SK-N-SH treated with all-trans-retinoic acid at 6 μM for 48 hours (cell line): ENCODE measurements around the gene MILR1.
"Not testable (repeated sequence)": the region's sequence is repeated elsewhere in the genome, so short reads cannot be mapped to it uniquely, and the experiment has no call there.

Source experiments
- ATAC-seq: fragments of 200-7000 bp; cut with Tn5 transposase; 3 replicates; pipeline ENCODE4 v1.9.1; 2020; ENCODE audit warnings: mild to moderate bottlenecking, moderate library complexity
- ARNTL ChIP-seq: fragments of 450-650 bp; formaldehyde crosslinking; IDR thresholded peaks from 2 replicates; pipeline ENCODE4 v1.5.0; 2020; ENCODE audit warnings: low read depth, mild to moderate bottlenecking, moderate library complexity, borderline replicate concordance
- BACH2 ChIP-seq: fragments of 250-450 bp; sonication (Bioruptor Pico); IDR thresholded peaks from 2 replicates; pipeline ENCODE4 v1.9.0; 2021; ENCODE audit warnings: mild to moderate bottlenecking, borderline replicate concordance
- CREB5 ChIP-seq: fragments of 250-450 bp; sonication (Bioruptor Pico); IDR thresholded peaks from 2 replicates; pipeline ENCODE4 v1.5.1; 2020; ENCODE audit warnings: low read depth, mild to moderate bottlenecking, moderate library complexity
- CSDC2 ChIP-seq: fragments of 250-450 bp; sonication (Bioruptor Pico); IDR thresholded peaks from 2 replicates; pipeline ENCODE4 v1.5.0; 2020; ENCODE audit warnings: mild to moderate bottlenecking, moderate library complexity
- CSRNP3 ChIP-seq: fragments of 250-450 bp; sonication (Bioruptor Pico); IDR thresholded peaks from 2 replicates; pipeline ENCODE4 v1.5.1; 2021; ENCODE audit warnings: mild to moderate bottlenecking, moderate library complexity
- ESRRG ChIP-seq: fragments of 250-450 bp; sonication (Bioruptor Pico); IDR thresholded peaks from 2 replicates; pipeline ENCODE4 v1.6.1; 2021; ENCODE audit warnings: mild to moderate bottlenecking
- GLIS3 ChIP-seq: fragments of 250-450 bp; sonication (Bioruptor Pico); IDR thresholded peaks from 2 replicates; pipeline ENCODE4 v1.5.0; 2020; ENCODE audit warnings: mild to moderate bottlenecking, moderate library complexity
- ISL1 ChIP-seq: fragments of 250-450 bp; sonication (Bioruptor Pico); IDR thresholded peaks from 2 replicates; pipeline ENCODE4 v2.1.2; 2022; ENCODE audit warnings: mild to moderate bottlenecking, moderate library complexity
- OSR1 ChIP-seq: fragments of 250-450 bp; sonication (Bioruptor Pico); IDR thresholded peaks from 2 replicates; pipeline ENCODE4 v1.8.0; 2022; ENCODE audit warnings: moderate library complexity, mild to moderate bottlenecking, inconsistent platforms
- PATZ1 ChIP-seq: fragments of 250-450 bp; sonication (Bioruptor Pico); IDR thresholded peaks from 2 replicates; pipeline ENCODE4 v1.8.0; 2020; ENCODE audit warnings: mild to moderate bottlenecking, moderate library complexity, borderline replicate concordance
- RARB ChIP-seq: fragments of 250-450 bp; sonication (Bioruptor Pico); IDR thresholded peaks from 2 replicates; pipeline ENCODE4 v1.8.0; 2021; ENCODE audit warnings: mild to moderate bottlenecking, moderate library complexity
- SNAI2 ChIP-seq: fragments of 250-450 bp; sonication (Bioruptor Pico); IDR thresholded peaks from 2 replicates; pipeline ENCODE4 v1.5.0; 2020; ENCODE audit warnings: mild to moderate bottlenecking, moderate library complexity
- TCF4 ChIP-seq: fragments of 250-450 bp; sonication (Bioruptor Pico); IDR thresholded peaks from 2 replicates; pipeline ENCODE4 v1.8.0; 2021; ENCODE audit warnings: mild to moderate bottlenecking, moderate library complexity, borderline replicate concordance
- TOX ChIP-seq: fragments of 250-450 bp; sonication (Bioruptor Pico); IDR thresholded peaks from 2 replicates; pipeline ENCODE4 v1.8.0; 2021; ENCODE audit warnings: mild to moderate bottlenecking, moderate library complexity, borderline replicate concordance
- TSHZ2 ChIP-seq: fragments of 250-450 bp; sonication (Bioruptor Pico); IDR thresholded peaks from 2 replicates; pipeline ENCODE4 v1.5.0; 2020; ENCODE audit warnings: mild to moderate bottlenecking, moderate library complexity
- ZC3H10 ChIP-seq: fragments of 250-450 bp; sonication (Bioruptor Pico); IDR thresholded peaks from 2 replicates; pipeline ENCODE4 v1.5.1; 2021; ENCODE audit warnings: mild to moderate bottlenecking, moderate library complexity
- ZFP3 ChIP-seq: fragments of 250-450 bp; sonication (Bioruptor Pico); IDR thresholded peaks from 2 replicates; pipeline ENCODE4 v1.5.0; 2020; ENCODE audit warnings: mild to moderate bottlenecking, moderate library complexity
- ZFP30 ChIP-seq: fragments of 450-650 bp; formaldehyde crosslinking; IDR thresholded peaks from 2 replicates; pipeline ENCODE4 v1.5.0; 2022; ENCODE audit warnings: mild to moderate bottlenecking, moderate library complexity
- ZNF565 ChIP-seq: fragments of 450-650 bp; formaldehyde crosslinking; conservative IDR thresholded peaks from 2 replicates; pipeline ENCODE4 v1.5.0; 2020; ENCODE audit warnings: low read depth, mild to moderate bottlenecking, moderate library complexity
- ZNF70 ChIP-seq: fragments of 450-650 bp; formaldehyde crosslinking; IDR thresholded peaks from 2 replicates; pipeline ENCODE4 v1.5.0; 2020; ENCODE audit warnings: mild to moderate bottlenecking, moderate library complexity
- ZNF8 ChIP-seq: fragments of 450-650 bp; formaldehyde crosslinking; IDR thresholded peaks from 2 replicates; pipeline ENCODE4 v1.5.0; 2020; ENCODE audit warnings: mild to moderate bottlenecking, moderate library complexity

Gene MILR1

GRCh38 chr17:64418506-64419339 is 30.2 kb upstream of the MILR1 start:
- TF ChIP-seq ARNTL (CRISPR knock-in tag), result no peak
- TF ChIP-seq PATZ1 (CRISPR knock-in tag), result no peak
- TF ChIP-seq OSR1 (CRISPR knock-in tag), result no peak
- no peak for TF ChIP-seq SNAI2 (CRISPR knock-in tag)
- ATAC-seq, result peak; percentile 77

- no peak for TF ChIP-seq PATZ1 (CRISPR knock-in tag)
- TF ChIP-seq ZNF565 (CRISPR knock-in tag), result no peak
- TF ChIP-seq ISL1, result no peak
- no peak for TF ChIP-seq ESRRG (CRISPR knock-in tag)
- no peak for TF ChIP-seq TOX (CRISPR knock-in tag)
- no peak for TF ChIP-seq ZNF8 (CRISPR knock-in tag)
- no peak for TF ChIP-seq ZC3H10
- no peak for TF ChIP-seq BACH2 (CRISPR knock-in tag)
- no peak for TF ChIP-seq ZNF70 (CRISPR knock-in tag)
- no peak for TF ChIP-seq ARNTL (CRISPR knock-in tag)
- no peak for TF ChIP-seq SNAI2 (CRISPR knock-in tag)
- TF ChIP-seq GLIS3 (CRISPR knock-in tag), result no peak
- no peak for TF ChIP-seq RARB
- no peak for TF ChIP-seq CSDC2 (CRISPR knock-in tag)
- TF ChIP-seq, all 23 proteins: peak for 0
- ATAC-seq, result peak; percentile 94
These were observed 28.7 kb upstream of the MILR1 start for GRCh38 chr17:64420143-64420670.

- not testable (repeated sequence) for ATAC-seq
These were observed 26.8 kb upstream of the MILR1 start for GRCh38 chr17:64422121-64422520.

GRCh38 chr17:64423881-64424280 is 25.0 kb upstream of the MILR1 start:
- ATAC-seq, result no peak
- no peak for TF ChIP-seq ESRRG (CRISPR knock-in tag)
- no peak for TF ChIP-seq ZNF70 (CRISPR knock-in tag)
- TF ChIP-seq SNAI2 (CRISPR knock-in tag), result no peak
- no peak for TF ChIP-seq ARNTL (CRISPR knock-in tag)
- no peak for TF ChIP-seq ZFP3
- TF ChIP-seq CREB5 (CRISPR knock-in tag), result no peak
- no peak for TF ChIP-seq TOX (CRISPR knock-in tag)
- no peak for TF ChIP-seq TSHZ2 (CRISPR knock-in tag)
- TF ChIP-seq ZFP30 (CRISPR knock-in tag), result no peak
- TF ChIP-seq TCF4 (CRISPR knock-in tag), result no peak
- TF ChIP-seq RARB, result no peak
- no peak for TF ChIP-seq PATZ1 (CRISPR knock-in tag)
- TF ChIP-seq CSRNP3 (CRISPR knock-in tag), result no peak
- TF ChIP-seq ZNF8 (CRISPR knock-in tag), result no peak
- TF ChIP-seq ISL1, result no peak
- TF ChIP-seq ZNF565 (CRISPR knock-in tag), result no peak
- TF ChIP-seq BACH2 (CRISPR knock-in tag), result no peak
- no peak for TF ChIP-seq GLIS3 (CRISPR knock-in tag)
